Stomach (tissue), 4 donors: ENCODE data around the gene ALDOA.

Experiments
- CTCF ChIP-seq, 7 experiments: fragments of 450-650 bp in 4 of 7; fragments of 200-600 bp in 3 of 7; sonication (generic) in 3 of 7; IDR thresholded peaks; one replicate each; pipeline ENCODE4 v1.5.1; 2016 to 2019; ENCODE audit warnings: antibody characterized with exemption in 7 of 7, control low read depth in 2 of 7, mild to moderate bottlenecking in 1 of 7
- EP300 ChIP-seq: sonication (generic); formaldehyde crosslinking; IDR thresholded peaks from one replicate; pipeline ENCODE4 v1.6.1; 2017; ENCODE audit warnings: antibody characterized with exemption
- POLR2A ChIP-seq, 4 donors: fragments of 450-650 bp; IDR thresholded peaks; one replicate each; pipeline ENCODE4 v1.6.1; 2016; ENCODE audit warnings: antibody characterized with exemption in 4 of 4, control low read depth in 2 of 4, mild to moderate bottlenecking in 1 of 4, moderate library complexity in 1 of 4
- POLR2AphosphoS5 ChIP-seq, 3 donors: sonication (generic); formaldehyde crosslinking; IDR thresholded peaks; one replicate each; pipeline ENCODE4 v1.6.1; 2016; ENCODE audit warnings: antibody characterized with exemption in 3 of 3

- TF ChIP-seq CTCF (IDR thresholded peaks at IDR 0.05) (peak in 2 of 7 experiments; percentile 51 to 60), POLR2A (IDR thresholded peaks at IDR 0.05) (no peak), POLR2AphosphoS5 (IDR thresholded peaks at IDR 0.05) (peak; percentile 38 to 79 (median 73)), EP300 (no peak)
Observed at GRCh38 chr16:30063893-30064728, 1.4 kb upstream of the ALDOA start.
